Liver (tissue), 9 donors: Measurements from ENCODE around the gene ALG6. TPM values are rescaled to one million over a fixed set of nuclear protein-coding genes. Genes with fewer than 3 reads are reported as not detected.

ENCODE experiments used
- DNase-seq: peaks from one replicate; pipeline ENCODE4 v3.0.0-alpha.2; 2017; ENCODE audit warnings: low spot score
- H3K27ac ChIP-seq, 2 donors: one replicate each; pipeline ENCODE4 v1.7.0; 2013; ENCODE audit warnings: inconsistent platforms in 2 of 2, low read length in 2 of 2, control low read depth in 1 of 2, low read depth in 1 of 2, mild to moderate bottlenecking in 1 of 2
- H3K27me3 ChIP-seq, 4 donors: one replicate each; pipeline versions ENCODE4 v1.6.1 to v1.7.0; 2013; ENCODE audit warnings: low read length in 3 of 4, inconsistent platforms in 1 of 4, mild to moderate bottlenecking in 1 of 4, moderate library complexity in 1 of 4; ENCODE audit not compliant: control insufficient read depth in 4 of 4, insufficient read depth in 4 of 4
- H3K36me3 ChIP-seq, 4 donors: one replicate each; pipeline versions ENCODE4 v1.6.1 to v1.7.0; 2013; ENCODE audit warnings: low read length in 3 of 4, mild to moderate bottlenecking in 3 of 4, low read depth in 1 of 4, moderate library complexity in 1 of 4; ENCODE audit not compliant: control insufficient read depth in 4 of 4, insufficient read depth in 3 of 4
- H3K4me1 ChIP-seq, 4 donors: one replicate each; pipeline versions ENCODE4 v1.6.1 to v1.7.0; 2013; ENCODE audit warnings: low read length in 3 of 4, mild to moderate bottlenecking in 3 of 4, moderate library complexity in 1 of 4; ENCODE audit not compliant: control insufficient read depth in 4 of 4, insufficient read depth in 4 of 4
- H3K4me3 ChIP-seq, 3 donors: one replicate each; pipeline versions ENCODE4 v1.6.1 to v1.7.0; 2013; ENCODE audit warnings: low read length in 3 of 3, control low read depth in 1 of 3, low read depth in 1 of 3, mild to moderate bottlenecking in 1 of 3
- H3K9ac ChIP-seq, 2 donors: one replicate each; pipeline ENCODE4 v1.7.0; 2013; ENCODE audit warnings: low read length in 2 of 2, mild to moderate bottlenecking in 2 of 2, moderate library complexity in 2 of 2, control low read depth in 1 of 2, low read depth in 1 of 2
- H3K9me3 ChIP-seq, 4 donors: one replicate each; pipeline versions ENCODE4 v1.6.1 to v1.7.0; 2013; ENCODE audit warnings: low read length in 3 of 4; ENCODE audit not compliant: control insufficient read depth in 4 of 4
- FOXA1 ChIP-seq: IDR thresholded peaks from 2 replicates; pipeline ENCODE4 v1.6.1; 2016; ENCODE audit warnings: antibody characterized with exemption
- GABPA ChIP-seq, 2 donors: IDR thresholded peaks in 1 of 2; conservative IDR thresholded peaks in 1 of 2; 2 replicates each; pipeline ENCODE4 v1.6.1; 2016; ENCODE audit warnings: antibody characterized with exemption in 2 of 2, mild to moderate bottlenecking in 1 of 2, moderate library complexity in 1 of 2
- HNF4G ChIP-seq: IDR thresholded peaks from 2 replicates; pipeline ENCODE4 v1.6.1; 2016; ENCODE audit warnings: antibody characterized with exemption
- JUND ChIP-seq, 2 donors: IDR thresholded peaks; 2 replicates each; pipeline ENCODE4 v1.6.1; 2016; ENCODE audit warnings: antibody characterized with exemption in 2 of 2
- NR2F2 ChIP-seq: IDR thresholded peaks from 2 replicates; pipeline ENCODE4 v1.6.1; 2016; ENCODE audit warnings: antibody characterized with exemption
- RAD21 ChIP-seq, 2 donors: IDR thresholded peaks; 2 replicates each; pipeline ENCODE4 v1.6.1; 2016; ENCODE audit warnings: antibody characterized with exemption in 2 of 2, mild to moderate bottlenecking in 2 of 2
- SP1 ChIP-seq: IDR thresholded peaks from 2 replicates; pipeline ENCODE4 v1.6.1; 2018; ENCODE audit warnings: antibody characterized with exemption, mild to moderate bottlenecking
- TAF1 ChIP-seq: conservative IDR thresholded peaks from 2 replicates; pipeline ENCODE4 v1.6.1; 2016; ENCODE audit warnings: antibody characterized with exemption, mild to moderate bottlenecking
- WGBS: extraction: QIAGEN DNeasy Blood & Tissue Kit; methylation state at CpG from one replicate; pipeline ENCODE4 v1.1.7; 2013; 5-methylcytosine and 5-hydroxymethylcytosine counted together
- polyA plus RNA-seq, 2 donors: library from polyadenylated mRNA; stranded (reverse) in 1 of 2; unstranded in 1 of 2; fragments of 200-250 nt in 1 of 2; fragments of >200 nt in 1 of 2; fragmentation: Nextera tagmentation in 1 of 2; extraction: Ambion mirVana in 1 of 2; gene quantifications; one replicate each; pipeline versions ENCODE4 v1.2.1 to v1.2.3, GENCODE V29; 2013 to 2015
- total RNA-seq, 2 donors: library from RNA; depleted of rRNA; stranded (reverse); fragments of >200 nt; gene quantifications; one replicate each; pipeline ENCODE4 v1.2.3, GENCODE V29; 2014
- TF ChIP-seq, protein P1 (sequence below): IDR thresholded peaks from 2 replicates; pipeline ENCODE4 v1.6.1; 2016; ENCODE audit warnings: antibody characterized with exemption
- TF ChIP-seq, protein P2 (sequence below): fragments of 150-350 bp; IDR thresholded peaks from 2 replicates; pipeline ENCODE4 v1.5.1; 2017; ENCODE audit warnings: improper control_type of control experiment, low read depth, low read length; ENCODE audit not compliant: missing input control
- TF ChIP-seq, protein P3 (sequence below): IDR thresholded peaks from 2 replicates; pipeline ENCODE4 v1.6.1; 2016; ENCODE audit warnings: antibody characterized with exemption
- TF ChIP-seq, protein P4 (sequence below): IDR thresholded peaks from 2 replicates; pipeline ENCODE4 v1.6.1; 2016; ENCODE audit warnings: antibody characterized with exemption, mild to moderate bottlenecking
- TF ChIP-seq, protein P5 (sequence below): IDR thresholded peaks from 2 replicates; pipeline ENCODE4 v1.6.1; 2016; ENCODE audit warnings: antibody characterized with exemption
- donor health status: healthy.
- donor health status: healthy.
- donor health status: healthy.
- donor health status: healthy.
- donor health status: healthy.

ALG6 gene
- total and polyA plus RNA-seq, 4 donors: 4.6 to 13.2 (median 6.6) TPM

DNA sequence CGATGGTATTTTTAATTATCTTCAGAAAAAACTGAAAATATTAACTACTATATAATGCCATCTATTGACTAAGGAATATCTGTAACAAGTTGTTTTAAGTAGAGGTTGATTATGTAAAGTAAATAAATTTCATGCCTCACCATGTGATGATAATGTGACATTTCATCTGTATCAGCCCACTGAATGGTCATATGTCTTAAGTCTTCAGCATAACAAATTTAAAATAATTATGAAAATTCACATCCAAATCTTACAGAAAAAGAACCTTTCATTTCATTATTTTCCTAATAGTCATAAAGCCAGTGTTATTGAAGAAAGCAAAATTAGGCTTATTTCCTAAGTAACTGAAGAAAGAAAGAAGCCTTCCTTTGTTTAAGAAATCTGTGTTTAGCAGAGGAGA lies 83.0 kb downstream of the ALG6 start:
- TF ChIP-seq FOXA1: no peak
- TF ChIP-seq, protein P1, sequence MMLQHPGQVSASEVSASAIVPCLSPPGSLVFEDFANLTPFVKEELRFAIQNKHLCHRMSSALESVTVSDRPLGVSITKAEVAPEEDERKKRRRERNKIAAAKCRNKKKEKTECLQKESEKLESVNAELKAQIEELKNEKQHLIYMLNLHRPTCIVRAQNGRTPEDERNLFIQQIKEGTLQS: no peak
- no peak for TF ChIP-seq RAD21 (IDR thresholded peaks at IDR 0.05)
- TF ChIP-seq, protein P2, sequence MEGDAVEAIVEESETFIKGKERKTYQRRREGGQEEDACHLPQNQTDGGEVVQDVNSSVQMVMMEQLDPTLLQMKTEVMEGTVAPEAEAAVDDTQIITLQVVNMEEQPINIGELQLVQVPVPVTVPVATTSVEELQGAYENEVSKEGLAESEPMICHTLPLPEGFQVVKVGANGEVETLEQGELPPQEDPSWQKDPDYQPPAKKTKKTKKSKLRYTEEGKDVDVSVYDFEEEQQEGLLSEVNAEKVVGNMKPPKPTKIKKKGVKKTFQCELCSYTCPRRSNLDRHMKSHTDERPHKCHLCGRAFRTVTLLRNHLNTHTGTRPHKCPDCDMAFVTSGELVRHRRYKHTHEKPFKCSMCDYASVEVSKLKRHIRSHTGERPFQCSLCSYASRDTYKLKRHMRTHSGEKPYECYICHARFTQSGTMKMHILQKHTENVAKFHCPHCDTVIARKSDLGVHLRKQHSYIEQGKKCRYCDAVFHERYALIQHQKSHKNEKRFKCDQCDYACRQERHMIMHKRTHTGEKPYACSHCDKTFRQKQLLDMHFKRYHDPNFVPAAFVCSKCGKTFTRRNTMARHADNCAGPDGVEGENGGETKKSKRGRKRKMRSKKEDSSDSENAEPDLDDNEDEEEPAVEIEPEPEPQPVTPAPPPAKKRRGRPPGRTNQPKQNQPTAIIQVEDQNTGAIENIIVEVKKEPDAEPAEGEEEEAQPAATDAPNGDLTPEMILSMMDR: no peak
- TF ChIP-seq TAF1: no peak
- 85% methylated on average over 1 of the region's 1 CpG for WGBS
- Histone ChIP-seq H3K9ac (no peak overlapping the region), H3K4me3 (no peak overlapping the region), H3K4me1 (no peaks in the 10 kb centered on the region), H3K36me3 (no peaks in the 10 kb centered on the region), H3K9me3 (no peaks in the 10 kb centered on the region), H3K27me3 (no peaks in the 10 kb centered on the region), H3K27ac (no peak overlapping the region)
- DNase-seq: no peak

DNA sequence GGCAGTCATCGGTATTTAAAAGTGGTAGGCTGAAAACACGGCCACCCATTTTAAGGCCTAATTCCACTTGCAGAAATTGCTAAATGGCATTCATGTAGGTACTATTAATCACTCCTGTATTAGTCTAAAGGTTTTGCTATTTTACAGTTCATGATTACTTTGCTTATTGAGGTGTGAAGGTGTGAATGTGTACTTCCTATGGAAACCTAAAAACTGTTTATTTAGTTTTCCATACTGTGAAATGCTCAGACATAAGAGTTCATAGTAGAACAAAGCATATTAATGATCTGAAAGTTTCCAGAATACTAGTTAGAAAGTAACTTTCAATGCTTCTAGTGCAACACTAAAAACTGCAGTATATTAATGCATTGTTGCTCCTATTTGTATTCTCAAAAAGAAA lies 85.8 kb downstream of the ALG6 start:
- H3K27ac ChIP-seq: no peak overlapping the region
- H3K4me1 ChIP-seq: no peaks in the 10 kb centered on the region
- H3K4me3 ChIP-seq: no peak overlapping the region
- TF ChIP-seq JUND (IDR thresholded peaks at IDR 0.05) (no peak), HNF4G (no peak), NR2F2 (no peak), FOXA1 (no peak), SP1 (no peak)
- TF ChIP-seq, protein P3, sequence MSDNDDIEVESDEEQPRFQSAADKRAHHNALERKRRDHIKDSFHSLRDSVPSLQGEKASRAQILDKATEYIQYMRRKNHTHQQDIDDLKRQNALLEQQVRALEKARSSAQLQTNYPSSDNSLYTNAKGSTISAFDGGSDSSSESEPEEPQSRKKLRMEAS: no peak
- TF ChIP-seq, protein P2: no peak
- no peak overlapping the region for H3K9ac ChIP-seq
- DNase-seq: no peak
- WGBS: 100% methylated on average over 2 of the region's 2 CpGs
- no peaks in the 10 kb centered on the region for H3K36me3 ChIP-seq
- H3K9me3 ChIP-seq: no peaks in the 10 kb centered on the region
- no peaks in the 10 kb centered on the region for H3K27me3 ChIP-seq

DNA sequence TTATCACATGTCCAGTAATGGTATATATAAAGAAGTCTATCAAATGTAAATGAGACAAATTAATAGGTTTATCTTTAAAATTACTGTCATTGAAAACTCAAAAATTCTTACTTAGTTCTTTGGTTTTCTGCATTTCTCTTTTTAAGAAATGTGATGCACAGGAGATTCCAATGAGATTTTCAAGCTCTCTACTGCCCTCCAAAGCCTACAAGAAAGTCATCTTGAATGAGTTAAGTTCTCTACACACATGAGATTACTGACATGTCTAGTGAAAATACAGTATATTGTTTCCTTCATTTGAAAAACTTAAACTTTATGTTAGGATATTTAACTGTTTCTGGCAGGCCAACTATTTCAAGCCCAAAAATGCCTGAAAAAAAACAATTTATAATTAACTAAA lies 86.8 kb downstream of the ALG6 start:
- Histone ChIP-seq H3K27ac (no peak overlapping the region), H3K4me1 (no peaks in the 10 kb centered on the region), H3K27me3 (no peaks in the 10 kb centered on the region), H3K9ac (no peak overlapping the region), H3K9me3 (no peaks in the 10 kb centered on the region), H3K36me3 (no peaks in the 10 kb centered on the region), H3K4me3 (no peak overlapping the region)
- DNase-seq: no peak
- no peak for TF ChIP-seq TAF1
- no peak for TF ChIP-seq GABPA (IDR thresholded peaks at IDR 0.05 in 1 of 2, conservative IDR thresholded peaks at IDR 0.05 in 1 of 2)
- TF ChIP-seq NR2F2: no peak
- TF ChIP-seq, protein P4, sequence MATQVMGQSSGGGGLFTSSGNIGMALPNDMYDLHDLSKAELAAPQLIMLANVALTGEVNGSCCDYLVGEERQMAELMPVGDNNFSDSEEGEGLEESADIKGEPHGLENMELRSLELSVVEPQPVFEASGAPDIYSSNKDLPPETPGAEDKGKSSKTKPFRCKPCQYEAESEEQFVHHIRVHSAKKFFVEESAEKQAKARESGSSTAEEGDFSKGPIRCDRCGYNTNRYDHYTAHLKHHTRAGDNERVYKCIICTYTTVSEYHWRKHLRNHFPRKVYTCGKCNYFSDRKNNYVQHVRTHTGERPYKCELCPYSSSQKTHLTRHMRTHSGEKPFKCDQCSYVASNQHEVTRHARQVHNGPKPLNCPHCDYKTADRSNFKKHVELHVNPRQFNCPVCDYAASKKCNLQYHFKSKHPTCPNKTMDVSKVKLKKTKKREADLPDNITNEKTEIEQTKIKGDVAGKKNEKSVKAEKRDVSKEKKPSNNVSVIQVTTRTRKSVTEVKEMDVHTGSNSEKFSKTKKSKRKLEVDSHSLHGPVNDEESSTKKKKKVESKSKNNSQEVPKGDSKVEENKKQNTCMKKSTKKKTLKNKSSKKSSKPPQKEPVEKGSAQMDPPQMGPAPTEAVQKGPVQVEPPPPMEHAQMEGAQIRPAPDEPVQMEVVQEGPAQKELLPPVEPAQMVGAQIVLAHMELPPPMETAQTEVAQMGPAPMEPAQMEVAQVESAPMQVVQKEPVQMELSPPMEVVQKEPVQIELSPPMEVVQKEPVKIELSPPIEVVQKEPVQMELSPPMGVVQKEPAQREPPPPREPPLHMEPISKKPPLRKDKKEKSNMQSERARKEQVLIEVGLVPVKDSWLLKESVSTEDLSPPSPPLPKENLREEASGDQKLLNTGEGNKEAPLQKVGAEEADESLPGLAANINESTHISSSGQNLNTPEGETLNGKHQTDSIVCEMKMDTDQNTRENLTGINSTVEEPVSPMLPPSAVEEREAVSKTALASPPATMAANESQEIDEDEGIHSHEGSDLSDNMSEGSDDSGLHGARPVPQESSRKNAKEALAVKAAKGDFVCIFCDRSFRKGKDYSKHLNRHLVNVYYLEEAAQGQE: no peak
- TF ChIP-seq, protein P5, sequence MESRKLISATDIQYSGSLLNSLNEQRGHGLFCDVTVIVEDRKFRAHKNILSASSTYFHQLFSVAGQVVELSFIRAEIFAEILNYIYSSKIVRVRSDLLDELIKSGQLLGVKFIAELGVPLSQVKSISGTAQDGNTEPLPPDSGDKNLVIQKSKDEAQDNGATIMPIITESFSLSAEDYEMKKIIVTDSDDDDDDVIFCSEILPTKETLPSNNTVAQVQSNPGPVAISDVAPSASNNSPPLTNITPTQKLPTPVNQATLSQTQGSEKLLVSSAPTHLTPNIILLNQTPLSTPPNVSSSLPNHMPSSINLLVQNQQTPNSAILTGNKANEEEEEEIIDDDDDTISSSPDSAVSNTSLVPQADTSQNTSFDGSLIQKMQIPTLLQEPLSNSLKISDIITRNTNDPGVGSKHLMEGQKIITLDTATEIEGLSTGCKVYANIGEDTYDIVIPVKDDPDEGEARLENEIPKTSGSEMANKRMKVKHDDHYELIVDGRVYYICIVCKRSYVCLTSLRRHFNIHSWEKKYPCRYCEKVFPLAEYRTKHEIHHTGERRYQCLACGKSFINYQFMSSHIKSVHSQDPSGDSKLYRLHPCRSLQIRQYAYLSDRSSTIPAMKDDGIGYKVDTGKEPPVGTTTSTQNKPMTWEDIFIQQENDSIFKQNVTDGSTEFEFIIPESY: no peak
